ENCODE measurements around the gene FGF7.

DNA sequence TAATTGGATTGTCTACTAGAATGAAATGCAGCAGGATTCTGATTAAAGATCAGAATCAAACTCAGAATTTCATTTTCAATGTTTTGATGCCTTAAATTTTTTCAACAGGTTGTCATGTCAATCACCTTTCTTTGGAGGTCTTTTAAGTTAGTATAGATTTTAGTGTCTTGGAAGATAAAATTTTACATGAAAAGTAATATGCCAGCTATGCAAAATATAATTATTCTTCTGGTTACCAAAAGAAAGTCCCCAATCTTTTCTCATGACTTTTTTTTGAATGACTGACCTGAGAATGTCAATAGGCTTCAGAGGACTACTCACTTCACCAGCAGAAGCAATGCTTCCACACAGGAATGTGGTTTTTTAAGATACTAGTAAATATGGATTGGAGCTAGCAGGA lies 4.3 kb downstream of the FGF7 start:
- TF ChIP-seq POLR2A (IDR thresholded peaks at IDR 0.05) = no peak
- TF ChIP-seq, protein P1, sequence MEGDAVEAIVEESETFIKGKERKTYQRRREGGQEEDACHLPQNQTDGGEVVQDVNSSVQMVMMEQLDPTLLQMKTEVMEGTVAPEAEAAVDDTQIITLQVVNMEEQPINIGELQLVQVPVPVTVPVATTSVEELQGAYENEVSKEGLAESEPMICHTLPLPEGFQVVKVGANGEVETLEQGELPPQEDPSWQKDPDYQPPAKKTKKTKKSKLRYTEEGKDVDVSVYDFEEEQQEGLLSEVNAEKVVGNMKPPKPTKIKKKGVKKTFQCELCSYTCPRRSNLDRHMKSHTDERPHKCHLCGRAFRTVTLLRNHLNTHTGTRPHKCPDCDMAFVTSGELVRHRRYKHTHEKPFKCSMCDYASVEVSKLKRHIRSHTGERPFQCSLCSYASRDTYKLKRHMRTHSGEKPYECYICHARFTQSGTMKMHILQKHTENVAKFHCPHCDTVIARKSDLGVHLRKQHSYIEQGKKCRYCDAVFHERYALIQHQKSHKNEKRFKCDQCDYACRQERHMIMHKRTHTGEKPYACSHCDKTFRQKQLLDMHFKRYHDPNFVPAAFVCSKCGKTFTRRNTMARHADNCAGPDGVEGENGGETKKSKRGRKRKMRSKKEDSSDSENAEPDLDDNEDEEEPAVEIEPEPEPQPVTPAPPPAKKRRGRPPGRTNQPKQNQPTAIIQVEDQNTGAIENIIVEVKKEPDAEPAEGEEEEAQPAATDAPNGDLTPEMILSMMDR (IDR thresholded peaks at IDR 0.05) = no peak
